IPS-18a (cell line): Measurements from ENCODE around the gene HUNK.
"Not testable (repeated sequence)": the region's sequence is repeated elsewhere in the genome, so short reads cannot be mapped to it uniquely, and the experiment has no call there.

Experiments
- H3K27ac ChIP-seq: one replicate; pipeline ENCODE4 v1.5.1; 2013; ENCODE audit warnings: low read length
- H3K27me3 ChIP-seq: one replicate; pipeline ENCODE4 v1.6.1; 2013; ENCODE audit warnings: mild to moderate bottlenecking, low read length; ENCODE audit not compliant: control insufficient read depth, insufficient read depth
- H3K36me3 ChIP-seq: one replicate; pipeline ENCODE4 v1.6.1; 2013; ENCODE audit warnings: low read depth, low read length; ENCODE audit not compliant: control insufficient read depth
- H3K4me1 ChIP-seq: one replicate; pipeline ENCODE4 v1.6.1; 2013; ENCODE audit warnings: low read depth, low read length; ENCODE audit not compliant: control insufficient read depth
- H3K4me3 ChIP-seq: one replicate; pipeline ENCODE4 v1.5.1; 2013; ENCODE audit warnings: low read length
- H3K9ac ChIP-seq: one replicate; pipeline ENCODE4 v1.6.1; 2013; ENCODE audit warnings: mild to moderate bottlenecking, low read length, moderate library complexity
- H3K9me3 ChIP-seq: one replicate; pipeline ENCODE4 v1.6.1; 2013; ENCODE audit warnings: low read depth, low read length; ENCODE audit not compliant: control insufficient read depth

The HUNK gene

DNA sequence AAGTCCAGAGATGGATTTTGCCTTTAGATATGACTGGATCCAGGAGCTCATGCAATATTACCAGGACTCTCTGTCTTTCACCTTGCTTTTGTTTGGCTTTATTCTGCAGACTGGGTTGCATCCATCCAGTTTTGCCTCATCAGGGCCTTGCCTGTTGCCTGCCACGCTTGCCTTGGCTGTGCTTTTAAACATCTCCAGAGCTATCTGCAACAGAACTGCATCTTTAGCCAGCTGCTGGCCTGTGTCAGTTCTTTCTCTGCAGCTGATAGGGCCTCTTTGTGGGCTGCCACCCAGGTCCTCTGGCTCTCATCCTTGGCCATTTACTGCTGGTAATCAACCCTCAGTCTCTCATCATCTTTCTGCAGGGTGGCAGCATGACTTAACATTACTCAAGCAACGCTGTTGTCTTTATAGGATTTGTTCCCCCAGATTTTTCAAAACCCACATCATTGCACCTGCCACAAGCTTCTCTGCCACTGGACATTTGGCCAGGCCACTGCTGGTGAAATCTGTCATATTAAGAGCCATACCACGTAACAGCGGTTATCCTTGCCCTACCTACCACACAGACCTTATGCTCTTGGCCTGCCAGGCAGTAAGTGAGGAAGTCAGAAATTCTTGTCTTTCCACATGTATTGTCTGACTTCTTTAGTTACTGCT lies 24.4 kb upstream of the HUNK start:
- Histone ChIP-seq H3K36me3 (no peaks in the 10 kb centered on the region), H3K27ac (no peak overlapping the region), H3K4me3 (no peak overlapping the region), H3K9ac (no peak overlapping the region), H3K4me1 (peaks cover 6% of the 10 kb centered on the region), H3K9me3 (no peaks in the 10 kb centered on the region), H3K27me3 (no peaks in the 10 kb centered on the region)

DNA sequence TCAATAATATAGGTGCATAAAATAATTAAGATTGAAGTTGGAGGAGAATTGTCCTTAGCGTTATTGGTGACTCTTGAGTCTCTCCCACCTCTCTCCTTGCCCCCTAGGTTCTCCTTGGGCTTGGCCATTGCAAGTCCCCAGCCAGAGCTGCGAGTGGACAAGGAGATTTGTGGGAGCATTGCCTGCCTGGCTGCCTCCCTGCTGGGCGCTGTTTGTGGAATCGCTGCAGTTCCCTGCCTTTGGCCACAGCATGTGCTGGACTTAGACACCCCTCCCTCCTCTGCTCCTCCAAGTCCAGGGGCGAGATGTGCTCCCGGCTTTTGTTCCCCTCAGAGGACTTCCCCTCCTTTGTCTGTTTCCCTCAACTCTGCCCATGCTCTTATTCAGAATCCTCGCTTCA lies 21.9 kb upstream of the HUNK start:
- no peaks in the 10 kb centered on the region for H3K9me3 ChIP-seq
- no peak overlapping the region for H3K4me3 ChIP-seq
- no peaks in the 10 kb centered on the region for H3K4me1 ChIP-seq
- no peak overlapping the region for H3K9ac ChIP-seq
- H3K27ac ChIP-seq, result no peak overlapping the region
- no peaks in the 10 kb centered on the region for H3K27me3 ChIP-seq
- H3K36me3 ChIP-seq, result no peaks in the 10 kb centered on the region

DNA sequence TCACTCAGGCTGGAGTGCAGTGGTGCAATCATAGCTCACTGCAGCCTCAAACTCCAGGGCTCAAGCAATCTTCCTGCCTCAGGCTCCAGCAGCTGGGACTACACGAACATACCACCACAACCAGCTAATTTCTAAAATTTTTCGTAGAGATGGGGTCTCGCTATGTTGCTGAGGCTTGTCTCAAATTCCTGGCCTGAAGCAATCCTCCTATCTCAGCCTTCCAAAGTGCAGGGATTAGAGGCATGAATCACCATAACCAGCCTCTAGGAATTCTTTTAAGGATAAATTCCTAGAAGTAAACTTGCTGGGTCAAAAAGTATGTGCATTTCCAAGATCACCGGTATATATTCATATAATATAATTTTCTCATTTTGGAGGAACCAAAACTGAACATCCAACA lies 17.6 kb upstream of the HUNK start:
- H3K9ac ChIP-seq, result no peak overlapping the region
- H3K4me3 ChIP-seq, result no peak overlapping the region
- no peaks in the 10 kb centered on the region for H3K9me3 ChIP-seq
- H3K4me1 ChIP-seq, result no peaks in the 10 kb centered on the region
- H3K27me3 ChIP-seq, result no peaks in the 10 kb centered on the region
- H3K27ac ChIP-seq, result no peak overlapping the region
- no peaks in the 10 kb centered on the region for H3K36me3 ChIP-seq

DNA sequence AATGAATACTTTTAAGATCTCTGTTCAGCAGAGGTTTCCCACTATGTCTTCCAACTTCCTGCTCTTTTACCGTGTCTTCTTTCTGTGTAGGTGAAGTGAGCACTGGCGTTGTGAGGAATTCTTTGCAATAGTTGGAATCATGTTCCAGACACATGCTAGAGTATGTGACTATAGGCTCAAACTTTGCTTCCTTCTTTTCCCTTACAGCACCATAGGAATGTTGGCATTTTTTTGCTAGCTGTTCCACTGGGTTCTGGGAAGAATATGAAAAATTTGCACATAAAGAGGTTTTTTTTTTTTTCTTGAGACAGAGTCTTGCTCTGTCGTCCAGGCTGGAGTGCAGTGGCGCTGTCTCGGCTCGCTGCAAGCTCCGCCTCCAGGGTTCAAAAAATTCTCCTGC lies 15.7 kb upstream of the HUNK start:
- H3K4me1 ChIP-seq, result no peaks in the 10 kb centered on the region
- no peaks in the 10 kb centered on the region for H3K36me3 ChIP-seq
- no peak overlapping the region for H3K27ac ChIP-seq
- no peaks in the 10 kb centered on the region for H3K27me3 ChIP-seq
- no peak overlapping the region for H3K9ac ChIP-seq
- H3K9me3 ChIP-seq, result no peaks in the 10 kb centered on the region
- no peak overlapping the region for H3K4me3 ChIP-seq

DNA sequence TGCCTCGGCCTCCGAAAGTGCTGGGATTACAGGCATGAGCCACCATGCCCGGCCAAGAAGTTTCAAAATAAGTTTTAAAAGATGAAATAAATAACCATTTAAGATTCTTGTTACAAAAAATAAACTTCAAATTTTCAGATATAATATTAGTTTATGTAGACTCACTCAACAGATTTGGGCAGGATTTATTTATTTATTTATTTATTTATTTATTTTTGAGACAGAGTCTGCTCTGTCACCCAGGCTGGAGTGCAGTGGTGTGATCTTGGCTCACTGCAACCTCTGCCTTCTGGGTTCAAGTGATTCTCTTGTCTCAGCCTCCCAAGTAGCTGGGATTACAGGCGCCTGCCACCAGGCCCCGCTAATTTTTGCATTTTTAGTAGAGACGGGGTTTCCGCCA lies 15.2 kb upstream of the HUNK start:
- H3K9ac ChIP-seq, H3K27ac ChIP-seq, H3K4me3 ChIP-seq, H3K27me3 ChIP-seq, H3K36me3 ChIP-seq, H3K4me1 ChIP-seq, H3K9me3 ChIP-seq: not testable (repeated sequence)

DNA sequence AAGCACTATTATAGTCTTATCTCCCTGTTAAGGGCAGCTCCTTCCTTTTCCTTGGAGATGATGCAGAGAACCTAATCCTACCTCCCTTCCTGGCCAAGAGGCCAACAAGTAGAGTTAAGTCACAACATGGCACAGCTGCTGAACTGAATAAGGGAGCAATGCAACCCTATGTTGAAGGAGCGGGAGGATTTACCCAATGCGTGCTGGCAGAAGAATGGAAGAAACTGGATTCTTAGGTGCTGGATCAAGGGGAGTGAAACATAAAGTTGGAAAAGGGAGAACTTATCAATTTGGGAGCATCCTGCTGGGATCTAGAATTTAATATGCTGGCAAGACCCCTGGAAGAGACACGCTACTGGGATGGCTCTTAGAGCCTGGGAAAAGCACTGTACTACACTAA lies 12.0 kb upstream of the HUNK start:
- Histone ChIP-seq H3K27ac (no peak overlapping the region), H3K36me3 (no peaks in the 10 kb centered on the region), H3K4me1 (no peaks in the 10 kb centered on the region), H3K9me3 (no peaks in the 10 kb centered on the region), H3K4me3 (no peak overlapping the region), H3K27me3 (no peaks in the 10 kb centered on the region), H3K9ac (no peak overlapping the region)

DNA sequence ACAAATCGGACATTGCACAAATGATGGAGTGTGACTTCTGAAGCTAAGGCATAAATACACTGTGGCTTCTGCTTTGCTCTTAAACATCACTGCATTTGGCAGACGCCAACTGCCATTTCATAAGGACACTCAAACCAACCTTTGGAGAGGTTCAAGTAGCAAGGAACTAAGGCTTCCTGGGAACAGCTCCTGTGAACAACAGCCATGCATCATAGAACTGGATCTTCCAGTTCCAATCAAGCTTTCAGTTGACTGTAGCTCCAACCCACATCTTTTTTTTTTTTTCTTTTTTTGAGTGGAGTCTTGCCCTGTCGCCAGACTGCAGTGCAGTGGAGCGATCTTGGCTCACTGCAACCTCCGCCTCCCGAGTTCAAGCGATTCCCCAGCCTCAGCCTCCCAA lies 10.7 kb upstream of the HUNK start:
- peaks cover 4% of the 10 kb centered on the region for H3K4me1 ChIP-seq
- H3K27me3 ChIP-seq, result no peaks in the 10 kb centered on the region
- H3K9me3 ChIP-seq, result no peaks in the 10 kb centered on the region
- H3K27ac ChIP-seq, result no peak overlapping the region
- H3K9ac ChIP-seq, result no peak overlapping the region
- no peaks in the 10 kb centered on the region for H3K36me3 ChIP-seq
- H3K4me3 ChIP-seq, result no peak overlapping the region

DNA sequence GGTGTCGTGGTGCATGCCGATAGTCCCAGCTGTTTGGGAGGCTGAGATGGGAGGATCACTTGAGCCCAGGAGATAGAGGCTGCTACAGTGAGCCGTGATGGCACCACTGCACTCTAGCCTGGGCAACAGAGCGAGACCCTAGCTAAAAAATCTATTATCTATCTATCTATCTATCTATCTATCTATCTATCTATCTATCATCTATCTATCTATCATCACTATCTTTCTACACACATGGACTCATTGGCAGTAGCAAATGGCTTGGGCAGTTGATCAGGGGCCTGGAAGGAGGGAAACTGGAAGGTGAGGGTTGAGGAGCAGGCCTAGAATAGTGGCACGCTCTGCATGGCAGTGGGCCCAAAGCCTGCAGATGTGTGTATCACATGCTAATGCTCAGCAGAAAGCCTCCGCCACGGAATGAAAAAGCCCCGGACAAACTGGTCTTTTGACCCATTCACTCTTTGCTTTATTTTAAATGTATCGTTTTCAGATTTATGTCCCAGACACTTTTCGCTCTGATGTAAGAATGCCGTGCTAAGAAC lies 7.3 kb upstream of the HUNK start:
- Histone ChIP-seq H3K9ac (no peak overlapping the region), H3K36me3 (no peaks in the 10 kb centered on the region), H3K9me3 (no peaks in the 10 kb centered on the region), H3K27me3 (peaks cover 8% of the 10 kb centered on the region), H3K27ac (no peak overlapping the region), H3K4me1 (peaks cover 4% of the 10 kb centered on the region), H3K4me3 (no peak overlapping the region)

DNA sequence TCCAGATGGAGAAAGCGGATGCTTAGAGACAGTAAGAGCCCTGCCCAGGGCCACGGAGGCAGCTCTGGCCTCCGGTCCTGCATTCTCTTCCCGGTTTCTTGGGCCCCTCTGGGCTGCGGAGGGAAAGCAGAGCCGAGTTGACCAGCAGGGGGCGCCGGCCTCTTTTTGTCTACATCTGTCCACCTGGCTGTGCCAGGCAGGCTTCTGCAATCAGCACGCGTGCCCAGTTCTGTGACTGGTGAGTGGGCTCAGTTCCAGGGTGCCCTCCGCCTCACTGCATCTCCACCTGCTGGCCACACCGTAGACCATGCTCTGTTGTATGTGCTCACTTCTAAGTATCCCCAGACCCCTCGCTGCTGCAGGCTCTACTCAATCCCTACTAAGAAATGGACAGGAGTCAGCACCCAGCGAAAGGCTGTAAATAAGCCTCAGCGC lies 6.7 kb upstream of the HUNK start:
- Histone ChIP-seq H3K27me3 (peaks cover 13% of the 10 kb centered on the region), H3K4me3 (peak overlapping the region; percentile 2), H3K36me3 (no peaks in the 10 kb centered on the region), H3K27ac (no peak overlapping the region), H3K9me3 (no peaks in the 10 kb centered on the region), H3K9ac (no peak overlapping the region), H3K4me1 (peaks cover 4% of the 10 kb centered on the region)

DNA sequence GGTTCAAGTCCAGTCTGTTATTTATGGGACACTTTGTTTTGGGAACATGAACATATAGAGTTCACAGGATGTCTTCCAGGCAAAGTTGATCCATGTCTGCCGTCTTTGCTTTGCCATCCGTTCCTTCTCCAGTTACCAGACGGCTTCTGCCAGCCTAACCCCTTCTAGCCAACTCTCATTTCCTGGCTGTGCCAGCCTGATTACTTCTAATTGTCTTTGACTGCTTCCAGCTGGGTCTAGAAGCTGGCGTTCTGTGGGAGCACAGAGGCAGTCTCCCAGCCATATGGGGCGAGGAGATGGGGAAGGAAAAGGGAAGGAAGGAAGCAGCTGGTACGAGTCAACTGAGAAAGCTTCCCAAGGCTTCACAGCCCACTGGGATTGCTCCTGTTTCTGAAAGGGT lies 3.1 kb upstream of the HUNK start:
- Histone ChIP-seq H3K4me1 (peaks cover 14% of the 10 kb centered on the region), H3K9ac (no peak overlapping the region), H3K27ac (no peak overlapping the region), H3K9me3 (no peaks in the 10 kb centered on the region), H3K27me3 (peaks cover 29% of the 10 kb centered on the region), H3K4me3 (no peak overlapping the region), H3K36me3 (no peaks in the 10 kb centered on the region)

DNA sequence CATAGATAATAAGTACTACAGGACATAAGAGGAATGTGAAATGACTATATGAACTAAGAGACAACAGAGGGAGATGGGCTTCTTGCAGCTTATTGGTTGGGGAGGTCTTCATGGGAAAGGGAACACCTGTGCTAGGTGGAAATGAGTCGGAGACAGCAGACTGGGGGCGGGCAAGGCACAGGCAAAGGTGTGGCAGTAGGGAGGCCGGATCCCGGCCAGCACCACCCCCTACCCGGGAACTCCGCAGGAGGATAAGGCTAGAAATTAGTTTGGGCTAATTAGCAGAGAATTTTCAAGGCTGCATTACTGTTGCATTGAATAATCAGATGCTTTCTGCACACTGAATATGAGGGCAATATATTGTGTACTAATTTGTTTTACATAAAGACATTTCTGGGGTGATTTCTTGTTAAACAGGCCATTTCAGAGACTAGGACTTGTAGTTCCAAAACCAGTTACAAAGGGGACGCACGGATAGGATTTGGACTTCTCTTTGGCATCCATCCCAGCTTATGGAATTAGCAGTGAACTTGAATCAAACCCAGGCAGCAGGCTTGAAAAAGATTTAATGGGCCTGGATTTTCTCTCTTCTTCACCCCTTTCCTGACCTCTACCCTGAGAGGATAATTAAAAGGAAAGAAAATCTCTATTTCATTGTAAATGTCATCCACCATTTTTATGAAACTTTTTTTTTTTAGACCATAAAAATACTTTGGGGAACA lies 2.2 kb upstream of the HUNK start:
- H3K36me3 ChIP-seq, result no peaks in the 10 kb centered on the region
- H3K27me3 ChIP-seq, result peaks cover 34% of the 10 kb centered on the region

DNA sequence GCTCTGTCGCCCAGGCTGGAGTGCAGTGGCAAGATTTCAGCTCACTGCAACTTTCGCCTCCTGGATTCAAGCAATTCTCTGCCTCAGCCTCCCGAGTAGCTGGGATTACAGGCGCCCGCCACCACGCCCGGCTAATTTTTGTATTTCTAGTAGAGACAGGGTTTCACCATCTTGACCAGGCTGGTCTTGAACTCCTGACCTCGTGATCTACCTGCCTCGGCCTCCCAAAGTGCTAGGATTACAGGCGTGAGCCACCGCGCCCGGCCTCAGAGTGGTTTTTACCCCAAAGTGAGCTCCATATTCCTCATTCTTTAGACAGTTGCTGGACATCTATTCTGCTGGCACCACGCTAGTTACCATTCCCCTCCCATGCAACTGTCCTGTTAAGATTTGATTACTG lies 1.4 kb upstream of the HUNK start:
- H3K9ac ChIP-seq, H3K27ac ChIP-seq, H3K36me3 ChIP-seq, H3K9me3 ChIP-seq: not testable (repeated sequence)
- Histone ChIP-seq H3K4me1 (peaks cover 25% of the 10 kb centered on the region), H3K27me3 (peaks cover 34% of the 10 kb centered on the region), H3K4me3 (peak overlapping the region; percentile 72)

More for the DNA sequence above, 2.2 kb upstream of the HUNK start:
- H3K4me1 ChIP-seq, result peaks cover 22% of the 10 kb centered on the region
- H3K27ac ChIP-seq, result no peak overlapping the region
- no peak overlapping the region for H3K4me3 ChIP-seq
- H3K9me3 ChIP-seq, result no peaks in the 10 kb centered on the region
- H3K9ac ChIP-seq, result no peak overlapping the region
